Daoy (cell line): ENCODE results near the gene IPCEF1. TPM values are rescaled to one million over a fixed set of nuclear protein-coding genes. Genes with fewer than 3 reads are reported as not detected.
"Not testable (repeated sequence)": the region's sequence is repeated elsewhere in the genome, so short reads cannot be mapped to it uniquely, and the experiment has no call there.

ENCODE experiments used
- DNase-seq: peaks from one replicate; pipeline ENCODE4 v3.0.0-alpha.2; 2015; ENCODE audit warnings: low read depth
- total RNA-seq: library from RNA; depleted of rRNA; stranded (reverse); fragments of >200 nt; shearing (Covaris generic); gene quantifications from 2 replicates; pipeline ENCODE4 v1.2.3, GENCODE V29; 2014

The IPCEF1 gene
- total RNA-seq, 1 experiment from 2014 or later = not detected

DNA sequence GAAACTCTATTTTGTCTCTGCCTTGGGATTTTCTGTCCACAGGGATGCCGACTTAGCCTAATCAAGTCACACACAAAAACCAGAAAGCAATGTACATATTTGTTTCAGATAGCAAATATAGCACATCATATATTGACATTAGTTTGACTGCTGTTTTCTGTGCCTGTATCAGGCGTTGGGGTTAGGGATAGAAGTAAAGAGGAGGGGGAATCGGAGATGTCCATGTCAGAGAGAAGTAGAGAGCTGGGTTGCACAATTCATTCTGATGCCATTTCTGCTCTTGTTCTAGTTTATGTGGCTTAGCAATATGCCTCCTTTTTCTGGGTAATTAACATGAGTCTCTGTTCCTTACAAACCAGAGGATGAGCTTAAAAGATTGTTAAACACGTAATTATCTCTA, 14.7 kb upstream of the IPCEF1 start:
- DNase-seq = no peak

DNA sequence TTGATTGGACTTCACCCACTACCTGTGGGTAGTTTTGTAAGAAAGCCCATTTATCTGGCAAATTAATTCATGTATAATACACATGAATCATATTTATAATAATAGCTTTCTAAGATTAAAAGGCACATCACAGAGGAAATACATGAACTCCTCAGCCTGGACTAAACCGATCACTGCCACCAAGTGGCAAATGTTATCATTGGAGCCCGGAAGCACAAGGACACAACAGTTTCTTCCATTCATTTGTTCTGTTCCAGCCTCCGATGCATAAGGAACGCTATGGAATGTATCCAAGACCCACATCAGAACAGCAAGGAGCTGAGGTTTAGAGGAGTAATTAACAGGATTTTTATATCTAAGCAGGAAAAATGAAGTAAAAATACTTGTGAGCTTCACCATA, 13.9 kb upstream of the IPCEF1 start:
- DNase-seq = peak; percentile 57

DNA sequence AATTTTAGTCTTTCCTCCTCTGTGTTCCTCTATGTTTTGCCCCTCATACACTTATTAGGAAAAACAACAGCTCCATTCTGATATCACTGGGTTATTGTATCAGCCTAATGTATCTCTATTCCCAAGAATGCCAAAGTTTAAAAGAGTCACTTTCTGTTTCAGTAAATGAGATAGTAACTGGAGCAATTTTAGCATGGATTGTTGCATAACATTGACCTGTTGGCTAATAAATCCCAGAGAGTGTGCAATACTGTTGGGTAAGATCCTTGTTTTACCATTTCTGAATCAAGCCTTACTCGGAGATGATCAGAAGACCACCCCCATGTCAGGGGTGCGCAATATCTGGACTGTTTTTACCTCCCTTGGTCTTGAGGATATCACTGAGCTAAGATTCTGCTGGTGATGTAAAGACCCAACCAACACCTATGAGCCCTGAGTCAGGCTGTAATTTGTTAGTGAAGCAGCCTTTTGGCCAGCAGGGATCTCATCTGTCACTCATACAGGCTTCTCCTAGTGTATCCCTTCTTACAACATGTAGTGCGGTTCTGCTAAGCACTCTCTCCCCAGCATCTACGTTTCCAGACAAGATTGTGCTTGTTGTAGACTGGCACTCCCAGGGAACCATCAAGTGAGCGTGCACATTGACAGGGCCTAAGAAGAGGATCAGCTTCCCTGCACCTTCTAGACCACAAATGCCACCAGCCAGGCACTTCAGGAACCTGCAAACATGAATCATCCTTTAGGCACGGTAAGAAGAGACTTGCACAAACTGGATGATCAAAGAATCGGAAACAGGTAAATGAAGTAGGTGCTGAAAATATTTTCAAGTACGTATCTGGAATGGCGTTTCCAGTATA, 11.5 kb upstream of the IPCEF1 start:
- DNase-seq = no peak

DNA sequence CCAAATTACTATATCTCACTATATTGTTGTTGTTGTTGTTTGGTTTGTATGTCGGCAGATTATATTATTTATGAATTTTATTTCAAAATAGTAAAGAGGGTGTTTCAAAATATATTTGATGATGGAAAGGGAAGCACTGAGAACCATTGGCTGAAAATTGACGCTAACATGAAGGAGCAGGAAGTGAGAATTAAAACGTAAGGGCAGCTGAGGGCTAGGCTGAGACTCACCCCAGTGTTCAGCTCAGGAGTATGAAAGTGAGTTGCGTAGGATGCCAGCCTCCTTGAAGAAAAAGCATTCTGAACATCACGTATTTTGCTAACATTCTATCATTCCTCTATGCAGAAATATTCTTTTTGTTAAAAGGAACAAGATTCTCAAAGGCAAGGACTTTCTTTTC, 10.7 kb upstream of the IPCEF1 start:
- no peak for DNase-seq

DNA sequence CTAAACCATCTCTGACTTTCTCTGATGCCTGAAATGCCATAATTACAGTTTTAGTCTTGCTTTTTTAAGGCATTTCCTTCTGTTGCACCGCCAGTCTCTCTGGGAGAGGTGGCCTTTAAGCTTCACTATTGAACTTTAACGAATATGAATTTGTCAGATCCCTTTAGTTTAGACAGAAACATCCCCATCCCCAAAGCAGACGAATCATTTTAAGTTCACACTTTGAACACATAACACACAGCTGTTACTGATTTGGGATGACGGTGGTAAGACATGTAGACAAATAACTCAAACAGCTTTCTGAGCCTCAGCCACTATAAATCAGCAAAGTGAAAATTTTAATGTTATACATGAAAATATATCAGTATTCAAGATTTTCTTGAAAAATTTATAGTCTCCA, 7.2 kb upstream of the IPCEF1 start:
- no peak for DNase-seq

DNA sequence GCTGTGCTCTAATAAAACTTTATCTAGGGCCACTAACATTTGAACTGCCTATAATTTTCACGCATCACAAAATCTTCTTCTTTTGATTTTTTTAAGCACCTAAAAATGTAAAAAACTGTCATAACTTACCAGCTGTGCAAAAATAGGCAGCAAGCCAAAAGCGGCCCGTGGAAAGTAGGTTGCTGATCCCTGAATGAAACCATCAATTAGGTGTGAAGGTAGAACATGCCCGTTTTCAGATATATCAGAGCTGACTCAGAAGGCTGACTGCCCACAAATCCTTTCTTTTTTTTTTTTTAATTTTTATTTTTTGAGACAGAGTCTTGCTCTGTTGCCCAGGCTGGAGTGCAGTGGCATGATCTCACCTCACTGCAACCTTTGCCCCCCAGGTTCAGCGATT, 4.9 kb upstream of the IPCEF1 start:
- DNase-seq = no peak

DNA sequence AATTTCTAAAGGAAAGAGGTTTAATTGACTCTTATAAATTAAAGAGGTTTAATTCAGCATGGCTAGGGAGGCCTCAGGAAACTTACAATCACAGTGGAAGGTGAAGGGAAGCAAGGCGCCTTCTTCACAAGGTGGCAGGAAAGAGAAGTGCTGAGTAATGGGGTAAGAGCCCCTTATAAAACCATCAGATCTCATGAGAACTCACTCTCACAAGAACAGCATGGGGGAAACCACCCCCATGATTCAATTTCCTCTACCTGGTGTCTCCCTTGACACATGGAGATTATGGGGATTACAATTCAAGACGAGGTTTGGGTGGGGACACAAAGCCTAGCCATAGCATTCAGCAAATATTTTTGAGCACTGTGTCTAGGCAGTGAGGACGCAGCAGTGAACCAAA, 3.9 kb upstream of the IPCEF1 start:
- no peak for DNase-seq

DNA sequence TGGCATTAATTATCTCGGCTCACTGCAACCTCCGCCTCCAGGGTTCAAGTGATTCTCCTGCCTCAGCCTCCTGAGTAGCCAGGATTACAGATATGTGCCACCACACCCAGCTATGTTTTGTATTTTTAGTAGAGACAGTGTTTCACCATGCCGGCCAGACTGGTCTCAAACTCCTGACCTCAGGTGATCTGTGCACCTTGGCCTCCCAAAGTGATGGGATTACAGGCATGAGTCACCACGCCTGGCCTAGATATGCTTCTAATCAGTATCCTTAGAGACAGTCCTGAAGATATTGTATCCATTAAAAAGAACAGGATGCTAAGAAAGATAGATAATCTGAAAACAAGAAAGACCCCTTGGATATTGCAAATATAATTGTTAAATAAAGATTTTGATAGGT, 3.1 kb upstream of the IPCEF1 start:
- no peak for DNase-seq

DNA sequence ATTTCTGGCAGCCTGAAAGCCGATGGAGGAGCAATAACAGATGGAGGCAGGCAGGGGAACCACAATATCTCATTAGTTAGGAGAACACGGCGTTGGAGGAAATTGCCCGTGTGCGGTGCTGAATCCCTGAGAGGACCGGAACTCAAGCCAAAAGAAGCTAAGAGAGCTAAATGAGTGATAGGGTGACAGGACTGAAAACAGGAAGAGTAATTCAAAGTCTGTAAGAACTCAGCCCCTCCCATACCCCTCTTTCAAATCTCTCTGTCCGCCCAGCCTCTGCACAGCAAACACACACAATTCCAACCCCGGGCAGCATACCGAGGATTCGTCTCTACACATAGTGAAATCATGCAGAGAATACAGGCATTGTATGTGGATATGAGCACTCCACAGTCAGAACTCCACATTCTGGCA, 2.6 kb upstream of the IPCEF1 start:
- DNase-seq = no peak

DNA sequence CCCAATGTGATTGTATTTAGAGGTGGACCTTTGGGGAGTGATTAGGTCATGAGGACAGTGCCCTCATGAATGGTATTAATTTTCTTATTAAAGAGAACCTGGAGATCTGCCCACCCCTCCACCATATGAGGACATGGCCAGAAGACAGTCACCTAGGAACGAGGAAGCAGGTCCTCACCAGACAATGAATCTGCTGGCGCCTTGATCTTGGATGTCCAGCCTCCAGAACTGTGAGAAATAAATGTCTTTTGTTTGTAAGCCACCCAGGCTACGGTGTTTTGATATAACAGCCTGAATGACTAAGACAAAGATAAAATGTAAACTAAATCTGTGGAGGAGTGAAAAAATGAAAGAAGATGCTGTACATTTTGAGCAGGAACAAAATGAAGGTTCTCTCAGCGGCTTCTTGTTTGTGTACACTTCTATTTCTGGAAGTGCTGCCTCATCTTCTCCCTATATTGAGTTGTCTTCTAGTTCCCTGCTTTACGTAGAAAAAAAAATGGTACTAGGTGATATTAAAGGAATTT, 1.5 kb upstream of the IPCEF1 start:
- no peak for DNase-seq

DNA sequence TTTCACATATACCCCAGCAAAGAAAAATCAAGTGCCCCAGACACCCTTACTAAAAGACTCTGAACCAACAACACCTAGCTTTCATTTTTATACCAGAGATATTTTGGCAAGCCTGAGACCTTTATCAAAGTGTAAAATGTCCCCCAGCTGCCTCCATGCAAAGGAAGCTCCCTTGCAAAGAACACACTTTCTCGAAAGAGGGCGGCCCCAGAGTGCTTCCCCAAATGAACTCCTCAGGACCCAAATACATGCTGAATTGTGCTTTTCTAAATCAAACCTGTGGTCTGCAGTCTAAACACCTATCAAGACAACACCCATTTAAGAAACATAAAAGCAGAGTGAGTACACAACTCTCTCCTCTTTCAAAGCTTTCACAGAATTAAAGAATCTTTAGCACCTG, 490 bp downstream of the IPCEF1 start:
- DNase-seq = no peak

DNA sequence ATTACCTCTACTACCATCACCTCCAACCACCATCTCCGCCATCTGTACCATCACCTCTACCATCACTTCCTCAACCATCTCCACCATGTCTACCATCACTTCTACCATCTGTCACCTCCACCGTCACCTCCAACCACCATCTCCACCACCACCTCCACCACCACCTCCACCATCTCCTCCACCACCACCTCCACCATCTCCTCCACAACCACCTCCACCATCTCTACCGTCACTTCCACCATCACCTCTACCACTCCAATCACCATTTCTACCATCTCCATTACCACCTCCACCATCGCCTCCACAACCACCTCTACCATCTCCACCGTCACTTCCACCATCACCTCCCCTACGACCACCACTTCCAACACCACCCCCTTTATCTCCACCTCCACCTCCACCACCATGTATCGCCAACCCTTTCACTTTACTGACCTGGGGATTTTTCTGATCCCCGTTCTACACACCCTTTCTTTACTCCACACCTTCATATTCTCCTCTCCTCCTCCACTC, 2.3 kb downstream of the IPCEF1 start:
- no peak for DNase-seq

DNA sequence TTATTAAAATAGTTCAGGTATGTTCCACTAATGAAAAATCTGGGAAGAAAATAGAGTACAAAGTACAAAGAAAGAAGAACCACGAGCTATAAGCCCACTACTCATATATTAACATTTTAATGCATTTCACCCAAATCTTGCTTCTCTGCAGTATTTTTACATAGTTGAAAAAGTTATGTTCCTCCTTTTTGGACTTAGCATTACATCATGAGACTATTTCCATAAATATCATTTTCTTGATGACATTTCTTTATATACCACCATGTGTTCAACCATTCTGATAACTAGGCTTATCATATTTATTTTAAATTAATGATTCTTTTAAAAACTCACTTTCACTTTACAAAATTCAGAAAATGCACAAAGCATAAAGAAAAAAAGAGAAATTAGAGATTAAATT, 3.0 kb downstream of the IPCEF1 start:
- no peak for DNase-seq

DNA sequence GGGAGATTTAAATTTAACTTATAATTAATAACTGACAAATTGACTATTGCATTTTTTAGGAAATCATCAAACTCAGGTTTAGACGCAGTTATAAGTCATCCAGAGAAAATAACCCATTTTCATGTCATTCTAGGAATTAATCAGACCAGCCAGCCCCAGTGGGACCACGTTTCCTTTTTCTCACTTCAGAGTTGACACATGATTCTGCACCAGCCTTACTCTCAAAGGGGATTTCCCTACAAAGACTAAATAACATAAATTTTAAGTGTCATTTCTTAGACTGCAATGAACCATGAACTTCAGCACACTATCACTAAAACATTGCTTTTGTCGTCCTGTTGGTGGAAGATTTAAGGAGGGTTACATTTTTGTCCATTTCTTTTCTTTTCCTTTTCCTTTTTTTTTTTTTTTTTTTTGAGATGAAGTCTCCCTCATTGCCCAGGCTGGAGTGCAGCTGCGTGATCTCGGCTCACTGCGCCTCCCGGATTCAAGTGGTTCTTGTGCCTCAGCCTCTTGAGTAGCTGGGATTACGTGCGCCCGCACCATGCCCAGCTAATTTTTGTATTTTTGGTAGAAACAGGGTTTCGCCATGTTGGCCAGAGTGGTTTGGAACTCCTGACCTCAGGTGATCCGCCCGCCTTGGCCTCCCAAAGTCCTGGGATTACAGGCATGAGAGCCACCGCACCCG, 3.6 kb downstream of the IPCEF1 start:
- DNase-seq = no peak

DNA sequence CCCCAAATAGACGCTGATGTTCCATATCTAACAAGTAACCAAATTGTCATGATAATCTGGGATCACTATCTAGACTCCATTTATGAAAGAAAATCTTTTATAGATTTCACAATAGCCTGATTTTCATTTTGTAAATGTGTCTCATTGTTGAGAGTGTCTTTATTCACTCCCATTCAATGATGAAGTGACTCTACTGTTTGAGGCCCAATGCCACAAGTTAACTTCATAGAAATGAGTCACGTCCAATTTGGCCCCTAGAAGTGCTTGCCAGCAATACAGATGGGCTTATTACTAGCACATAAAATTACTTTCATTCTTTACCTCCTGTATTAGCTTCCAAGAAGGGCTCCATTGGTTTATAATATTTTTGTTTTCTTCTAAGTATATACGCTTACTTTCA, 6.3 kb downstream of the IPCEF1 start:
- peak; percentile 50 for DNase-seq

DNA sequence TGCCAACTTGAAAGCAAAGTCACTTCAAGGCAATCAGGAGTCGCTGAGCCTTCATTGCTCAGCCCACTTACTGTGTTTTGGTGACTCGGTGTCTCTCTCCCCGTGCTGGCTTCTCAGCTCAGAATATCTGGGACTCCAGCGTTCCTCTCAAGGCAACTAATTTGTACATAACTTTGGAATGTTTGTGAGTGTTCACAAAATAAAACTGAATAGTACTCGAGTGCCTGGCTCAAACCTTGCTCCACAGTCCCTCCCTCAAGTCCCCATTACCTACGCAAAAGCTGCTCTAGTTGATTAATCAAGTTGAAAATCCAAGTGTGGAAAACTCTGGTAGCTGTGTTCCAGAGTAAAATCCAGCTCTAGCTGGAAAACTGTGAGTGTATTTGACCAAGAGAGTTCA, 8.6 kb downstream of the IPCEF1 start:
- DNase-seq = no peak

DNA sequence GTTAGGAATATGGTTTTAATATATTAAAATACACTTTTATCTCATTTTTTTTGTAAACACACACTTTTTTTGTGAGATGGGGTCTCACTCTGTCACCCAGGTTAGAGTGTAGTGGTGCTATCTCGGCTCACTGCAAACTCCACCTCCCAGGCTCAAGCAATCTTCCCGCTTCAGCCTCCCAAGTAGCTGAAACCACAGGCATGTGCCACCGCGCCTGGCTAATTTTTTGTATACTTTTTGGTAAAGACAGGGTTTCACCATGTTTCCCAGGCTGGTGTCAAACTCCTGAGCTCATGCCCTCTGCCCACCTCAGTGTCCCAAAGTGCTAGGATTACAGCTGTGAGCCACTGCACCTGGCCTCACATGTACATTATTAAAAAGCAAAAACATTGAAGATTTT, 10.8 kb downstream of the IPCEF1 start:
- DNase-seq = no peak

DNA sequence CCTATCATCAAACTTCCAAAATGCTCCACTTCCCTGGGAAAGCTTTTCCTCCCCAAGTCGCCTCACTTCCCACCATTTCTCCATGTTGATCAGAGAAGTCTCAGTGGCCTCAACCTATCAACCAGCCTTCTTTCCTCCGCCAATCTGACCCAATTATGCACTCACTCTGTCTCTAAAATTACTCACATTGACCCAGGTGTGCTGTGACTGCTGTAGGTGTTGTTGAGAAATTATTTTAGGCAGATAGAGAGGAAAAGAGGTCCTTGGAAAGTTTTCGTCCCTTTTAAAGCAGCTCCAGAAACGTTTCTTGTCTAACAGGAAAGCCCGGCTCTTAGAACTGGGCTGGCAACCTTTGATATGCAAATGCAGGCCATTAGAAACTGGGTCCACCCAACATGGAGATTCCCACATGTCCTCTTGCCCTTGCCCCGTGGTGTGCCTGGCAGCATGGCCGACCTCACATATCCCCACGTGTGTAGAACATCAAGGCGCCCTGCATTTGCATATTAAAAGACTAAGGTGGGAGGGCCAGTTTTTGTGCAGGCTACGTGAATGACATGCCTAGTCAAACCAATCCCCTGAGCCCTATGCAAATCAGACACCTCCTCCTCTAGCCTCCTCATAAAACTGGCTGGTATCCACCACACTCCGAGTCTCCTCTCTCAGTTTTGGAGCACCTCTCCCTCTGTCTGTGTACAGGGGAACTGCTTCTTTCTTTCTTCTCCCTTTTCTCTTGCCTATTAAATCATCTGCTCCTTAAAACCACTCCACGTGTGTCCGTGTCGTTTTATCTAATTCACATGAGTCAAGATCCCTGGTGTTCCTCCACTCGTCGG, 12.9 kb downstream of the IPCEF1 start:
- DNase-seq = peak; percentile 58

DNA sequence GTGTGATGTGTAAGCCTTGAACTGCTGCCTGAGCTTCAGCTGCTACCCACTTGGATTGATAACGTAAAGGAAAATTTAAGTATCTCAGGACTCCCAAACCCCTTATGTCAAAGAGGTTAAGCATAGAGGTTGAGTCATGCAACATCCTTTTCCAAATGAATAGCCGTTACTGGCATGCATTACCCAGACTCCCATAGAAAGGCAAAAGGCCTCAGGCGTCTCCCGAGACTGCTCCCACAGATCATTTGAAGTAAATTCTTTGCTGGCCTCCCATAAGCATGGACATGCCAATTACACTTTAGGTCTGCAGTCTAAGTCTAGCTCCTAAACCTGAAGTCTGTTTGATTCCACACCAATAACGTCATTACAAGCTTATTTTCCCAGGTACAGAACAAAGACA, 14.7 kb downstream of the IPCEF1 start:
- peak; percentile 51 for DNase-seq

DNA sequence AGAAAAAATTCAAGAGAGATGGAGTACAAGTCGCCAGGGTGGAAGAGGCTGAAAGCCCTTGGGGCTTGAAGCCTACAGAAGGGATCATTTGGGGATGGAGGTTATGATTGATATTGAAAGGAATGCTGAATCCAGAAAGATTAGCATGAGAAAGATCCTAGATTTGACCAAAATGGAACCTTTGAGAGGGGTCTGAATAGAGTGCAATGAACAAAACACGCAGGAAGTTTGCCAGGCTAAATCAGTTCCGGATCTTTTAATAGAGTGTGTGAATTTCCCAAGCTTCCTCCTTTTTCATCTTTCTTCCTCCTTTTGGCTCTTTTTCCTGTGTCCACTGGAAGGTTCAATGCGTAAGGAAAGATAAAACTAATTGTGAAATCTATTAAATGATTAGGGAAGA, 15.3 kb downstream of the IPCEF1 start:
- DNase-seq = no peak

DNA sequence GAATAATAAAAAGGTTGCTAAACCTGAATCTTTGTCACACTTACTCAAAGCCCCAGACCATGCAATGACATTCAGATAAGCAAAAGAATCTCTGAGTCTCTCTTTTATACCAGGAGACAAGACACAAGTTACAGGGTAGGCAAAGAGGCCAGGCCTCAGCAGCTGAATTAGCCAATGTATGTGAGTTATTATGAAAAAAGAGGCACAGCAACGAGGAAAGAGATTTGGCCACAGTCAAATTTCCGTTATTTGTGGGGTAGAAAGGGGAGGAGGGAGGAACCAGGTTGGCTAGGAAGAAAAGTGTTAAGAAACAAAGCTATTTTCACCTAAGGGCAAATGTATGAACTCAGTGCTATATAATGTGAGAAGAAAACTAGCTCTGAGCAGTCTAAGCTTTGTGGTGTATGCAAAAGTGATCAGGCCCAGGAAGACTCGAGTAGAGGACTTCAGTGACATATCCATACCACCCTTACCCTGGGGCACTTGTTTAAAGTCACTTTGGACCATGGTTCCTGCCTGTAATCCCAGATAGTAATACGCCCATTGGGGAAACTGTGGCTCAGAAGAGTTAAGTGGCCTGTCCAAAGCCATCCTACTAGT, 19.1 kb downstream of the IPCEF1 start:
- no peak for DNase-seq

DNA sequence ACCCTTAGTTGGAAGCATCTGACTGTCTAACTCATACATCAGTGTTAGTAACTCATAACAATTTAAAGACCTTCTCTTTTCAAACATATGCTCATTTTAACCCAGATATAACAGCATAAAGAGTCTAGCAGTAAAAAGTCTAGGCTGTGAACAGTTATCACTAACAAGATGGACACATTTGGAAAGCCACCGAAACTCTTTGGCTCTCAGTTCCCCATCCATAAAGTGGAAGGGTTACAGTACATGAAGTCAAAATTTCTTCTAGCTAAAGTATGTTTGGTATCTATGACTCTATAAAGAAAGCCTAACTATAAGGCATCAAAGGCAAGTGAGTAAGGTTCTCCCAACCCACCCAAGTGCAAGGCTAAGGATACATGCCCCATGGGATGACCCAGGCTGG, 22.5 kb downstream of the IPCEF1 start:
- not testable (repeated sequence) for DNase-seq
